Kasumi-1 (cell line): ENCODE measurements around the gene RIIAD1.
A peak's percentile ranks its signal among the peaks of the same experiment; 100 is the strongest.
"Not testable (repeated sequence)": the region's sequence is repeated elsewhere in the genome, so short reads cannot be mapped to it uniquely, and the experiment has no call there.

ENCODE experiments used
- DNase-seq, 2 experiments: peaks; one replicate each; lab custom pipeline; 2025; lab: John Stamatoyannopoulos, UW

The RIIAD1 gene

GRCh38 chr1:151711044-151711800, 10.1 kb upstream of the RIIAD1 start:
- no peak for DNase-seq

DNA sequence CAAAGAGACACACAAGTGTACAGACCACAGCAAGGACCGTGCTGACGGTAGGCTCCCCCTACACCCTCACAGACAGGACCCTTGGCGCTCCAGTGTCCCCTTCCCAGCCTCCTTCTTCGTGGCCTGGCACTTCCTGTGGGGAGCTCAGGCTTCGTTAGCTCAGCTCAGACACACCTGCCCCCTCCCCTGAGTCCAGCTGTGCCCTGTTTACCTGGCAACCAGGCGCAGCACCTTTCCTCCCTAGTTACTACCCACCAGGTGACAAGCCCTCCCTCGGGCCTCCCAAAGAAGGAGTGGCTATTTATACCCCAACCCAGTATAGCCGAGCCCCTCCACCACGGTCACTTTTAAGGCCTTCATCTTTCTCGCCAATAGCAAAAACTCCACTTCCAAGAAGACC, 9.4 kb upstream of the RIIAD1 start:
- DNase-seq: no peak

DNA sequence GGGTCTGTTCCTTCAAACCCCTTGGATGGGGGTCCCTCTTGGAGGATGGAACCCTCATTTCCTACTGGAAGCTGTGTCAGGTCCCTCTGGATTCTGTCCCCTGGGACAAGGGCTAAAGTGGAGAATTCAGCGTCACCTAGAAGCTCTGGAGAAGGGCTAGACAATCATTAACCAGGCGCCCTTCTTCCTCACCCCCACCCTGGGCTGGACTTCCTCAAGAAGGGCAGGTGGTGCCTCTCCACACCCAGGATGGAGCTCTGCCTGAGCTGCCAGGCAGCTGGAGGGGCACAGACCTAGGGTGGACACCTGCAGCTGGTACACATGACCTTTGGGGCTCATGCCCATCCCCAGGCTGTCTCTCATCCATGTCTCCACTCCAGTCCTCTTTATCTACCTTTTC, 8.3 kb upstream of the RIIAD1 start:
- DNase-seq: no peak

GRCh38 chr1:151713874-151714273, 7.4 kb upstream of the RIIAD1 start:
- no peak for DNase-seq

GRCh38 chr1:151714820-151715725, 6.2 kb upstream of the RIIAD1 start:
- no peak for DNase-seq

GRCh38 chr1:151715726-151716404, 5.5 kb upstream of the RIIAD1 start:
- no peak for DNase-seq

- DNase-seq: no peak
These were observed 4.9 kb upstream of the RIIAD1 start for GRCh38 chr1:151716405-151716762.

DNA sequence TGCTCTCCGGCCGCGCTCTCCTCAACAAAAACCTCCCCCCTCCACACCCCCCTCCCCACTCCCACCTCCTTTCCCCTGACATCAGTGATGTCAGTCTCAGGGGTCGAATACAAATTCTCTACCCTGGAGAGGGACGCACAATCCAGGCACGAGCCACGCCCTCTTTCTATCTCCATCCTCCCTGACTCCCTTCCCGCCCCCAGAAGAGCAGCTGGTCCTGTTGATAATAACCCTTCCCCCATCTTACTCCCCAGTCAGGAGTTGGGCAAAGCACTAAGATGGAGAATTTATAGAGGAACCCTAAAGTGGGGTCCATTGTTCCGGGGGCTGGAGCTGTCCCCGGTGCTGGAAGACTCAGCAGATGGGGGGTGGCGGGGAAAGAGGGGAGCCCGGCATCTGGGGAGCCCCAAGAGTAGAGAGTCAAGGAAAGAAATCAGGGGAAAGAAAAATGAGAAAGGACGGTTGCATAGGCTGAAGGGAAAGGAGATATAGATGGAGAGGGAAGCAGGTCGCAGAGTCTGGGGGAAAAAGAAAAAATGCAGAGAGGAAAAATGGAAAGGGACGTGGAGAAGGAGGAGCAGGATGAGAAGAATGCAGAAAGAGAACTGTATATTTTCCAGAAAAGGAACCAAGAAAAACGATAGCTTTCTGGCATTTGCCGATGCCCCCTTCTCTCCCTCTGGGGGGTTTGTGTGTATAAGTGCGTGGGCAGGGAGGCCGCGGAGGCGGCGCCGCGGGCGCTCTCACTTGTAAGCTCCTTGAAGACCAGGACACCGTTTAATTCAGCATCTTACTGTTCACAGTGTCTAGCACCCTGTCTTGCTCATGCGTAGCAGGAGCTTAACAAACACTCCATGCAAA, 4.3 kb upstream of the RIIAD1 start, which contains the start of gene CELF3:
TSS of gene CELF3 (minus strand) at position 33 of the 861 bp plus-strand sequence. CDS start 783 bp downstream, outside the sequence.
- DNase-seq: peak in 1 of 2 experiments; percentile 22

DNA sequence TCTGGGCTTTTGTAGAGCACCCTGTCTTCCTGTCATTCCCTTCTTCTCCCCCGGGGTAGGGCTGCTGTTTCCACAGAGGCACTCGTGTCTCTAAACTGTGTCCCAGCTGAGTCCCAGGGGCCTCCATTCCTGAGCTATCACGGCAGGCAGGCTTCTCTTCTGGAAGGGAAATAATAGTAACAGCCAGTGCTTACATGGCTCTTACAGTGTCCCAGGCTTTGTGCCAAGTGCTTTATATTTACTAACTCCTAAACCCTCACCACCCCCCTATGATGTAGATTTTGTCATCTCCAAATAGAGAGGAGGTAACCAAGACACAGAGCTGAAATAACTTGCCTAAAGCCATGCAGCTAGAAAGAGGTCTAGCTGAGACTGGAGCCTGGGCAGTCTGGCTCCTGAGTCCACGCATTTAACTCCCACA, 3.3 kb upstream of the RIIAD1 start:
- DNase-seq: no peak

DNA sequence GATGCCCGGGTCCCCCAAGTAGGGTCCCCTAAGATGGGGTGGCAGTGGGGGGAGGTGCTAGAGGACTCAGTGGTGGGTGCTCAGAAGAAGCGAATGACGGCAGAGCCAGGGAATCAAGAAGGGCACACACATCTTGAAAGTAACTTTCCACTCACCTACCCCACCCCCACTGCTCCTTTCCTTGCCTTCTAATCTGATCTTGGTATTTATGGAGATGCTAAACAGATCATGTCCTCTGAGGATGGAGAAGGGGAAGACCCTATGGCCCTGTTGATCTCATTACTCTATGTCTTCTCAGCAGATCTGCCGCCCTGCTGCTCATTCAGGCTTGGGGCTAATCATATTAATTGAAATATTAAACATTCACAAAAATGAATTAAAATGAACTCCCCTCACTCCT, 2.7 kb upstream of the RIIAD1 start:
- no peak for DNase-seq

DNA sequence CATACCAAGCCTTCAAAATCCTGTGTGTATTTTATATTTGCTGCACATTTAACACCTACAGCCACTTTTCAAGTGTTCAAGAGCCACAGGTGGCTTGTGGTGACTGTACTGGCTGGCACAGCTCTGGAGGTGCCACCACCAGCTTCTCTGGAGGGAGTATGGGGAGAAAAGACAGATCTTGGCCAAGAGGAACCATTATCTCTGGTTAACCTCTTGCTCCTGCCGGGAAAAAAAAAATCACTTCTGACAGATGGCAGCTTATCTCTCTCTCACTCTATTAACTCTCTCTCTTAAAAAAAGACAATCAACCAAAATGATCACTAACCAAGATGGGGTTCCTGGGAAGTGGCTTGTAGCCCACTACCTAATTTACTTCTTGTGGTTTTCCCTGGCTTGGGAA, 1.2 kb upstream of the RIIAD1 start:
- no peak for DNase-seq

DNA sequence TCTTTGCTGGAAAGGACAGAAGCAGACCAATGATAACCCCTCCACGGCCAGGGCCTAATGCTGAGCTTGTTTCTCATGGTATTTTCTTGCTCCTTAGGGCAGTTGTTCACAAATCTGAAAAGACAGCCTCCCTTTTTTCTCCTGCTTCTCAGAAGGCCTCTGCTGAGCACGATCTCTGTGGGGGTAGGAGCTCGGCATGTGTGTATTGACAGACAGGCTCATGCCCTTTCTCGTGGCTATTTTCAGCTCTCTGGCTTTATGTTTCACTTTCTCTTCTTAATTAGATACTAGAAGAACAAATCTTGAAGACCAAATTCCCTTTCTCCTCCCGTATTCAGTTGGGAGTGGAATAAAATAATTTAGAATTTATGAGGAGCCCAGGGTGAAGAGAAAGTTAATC, 768 bp upstream of the RIIAD1 start:
- no peak for DNase-seq

GRCh38 chr1:151721788-151722510, 627 bp downstream of the RIIAD1 start:
- no peak for DNase-seq

- DNase-seq: no peak
These were observed 2.5 kb downstream of the RIIAD1 start for GRCh38 chr1:151723726-151724370.

DNA sequence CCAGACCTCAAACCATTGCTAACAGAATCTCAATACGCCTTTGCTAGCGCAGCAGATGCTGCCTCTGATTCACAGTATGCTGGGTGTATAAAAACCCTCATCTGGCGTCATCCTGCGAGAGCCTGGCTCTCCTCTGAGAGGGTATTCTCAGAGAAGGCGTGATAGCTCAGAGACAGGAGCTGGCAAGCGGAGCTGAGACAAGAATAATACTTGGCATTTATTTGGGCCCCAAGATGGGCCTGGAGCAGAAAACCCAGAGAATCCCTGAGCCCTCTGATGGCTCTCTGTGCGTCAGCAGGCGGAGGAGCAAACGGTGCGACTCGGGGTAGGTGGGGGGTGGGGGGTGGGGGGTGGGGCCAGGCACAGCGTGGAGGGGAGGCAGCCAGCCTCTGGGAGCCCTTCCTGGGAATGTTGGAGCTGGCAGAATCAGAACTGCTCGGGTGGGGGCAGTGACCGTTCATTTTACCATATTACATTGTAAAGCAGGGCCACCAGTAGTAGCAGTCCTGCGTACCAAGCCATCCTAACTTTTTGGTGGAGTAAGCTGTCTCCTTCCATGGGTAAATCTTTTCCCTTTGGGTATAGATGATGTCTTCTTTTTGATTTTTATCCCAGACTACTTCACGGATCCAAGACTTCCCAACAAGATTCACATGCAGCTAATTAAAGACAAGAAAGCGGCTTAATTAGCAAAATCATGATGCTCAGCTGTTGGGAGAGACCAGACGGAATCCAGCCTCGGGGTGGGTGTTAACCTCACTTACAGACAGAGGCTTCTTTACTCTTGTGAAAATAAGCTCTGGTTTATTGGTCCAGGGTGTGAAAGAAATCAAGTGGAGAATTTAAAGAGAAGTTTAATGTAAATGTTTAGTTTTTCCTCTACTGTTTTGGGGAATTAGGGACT, 7.1 kb downstream of the RIIAD1 start:
- DNase-seq: no peak

- no peak for DNase-seq
These were observed 8.0 kb downstream of the RIIAD1 start for GRCh38 chr1:151729157-151729965.

DNA sequence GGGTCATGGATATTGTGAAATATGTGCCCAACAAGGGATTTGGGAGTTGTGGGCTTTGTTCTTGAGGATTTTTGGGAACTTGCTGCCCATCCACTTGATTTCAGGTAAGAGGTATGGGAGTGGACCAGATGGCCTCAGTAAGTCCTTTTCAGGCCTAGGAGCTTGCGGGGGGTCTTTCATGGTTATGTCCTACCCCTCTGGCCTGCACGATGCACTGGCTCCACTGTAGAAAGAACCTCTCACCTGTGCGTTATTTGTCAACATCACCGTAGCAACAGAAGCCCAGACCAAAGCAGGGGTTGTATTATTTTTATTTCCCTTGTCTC, 8.6 kb downstream of the RIIAD1 start:
- no peak for DNase-seq

DNA sequence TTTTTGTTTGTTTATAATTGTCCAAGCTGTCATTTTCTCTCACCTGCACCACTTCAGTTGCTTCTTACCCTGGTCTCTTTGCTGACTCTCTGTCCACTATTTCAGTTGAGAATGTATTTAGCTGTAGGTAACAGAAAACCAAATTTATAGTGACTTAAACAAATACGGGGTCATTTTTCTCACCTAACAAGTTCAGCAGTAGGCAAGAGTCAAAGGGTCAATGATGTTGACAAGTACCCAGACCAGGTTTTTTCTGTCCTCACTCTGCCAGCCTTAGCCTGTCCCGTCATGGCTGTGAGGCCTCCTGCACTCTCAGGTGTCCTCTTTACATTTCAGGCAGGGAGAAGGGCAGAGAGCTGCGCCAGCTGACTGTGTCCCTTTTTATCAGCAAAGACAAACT, 11.8 kb downstream of the RIIAD1 start:
- DNase-seq: no peak

GRCh38 chr1:151733995-151734394, 12.7 kb downstream of the RIIAD1 start:
- not testable (repeated sequence) for DNase-seq
